ENCODE measurements around the gene TRIP12.
A peak's percentile ranks its signal among the peaks of the same experiment; 100 is the strongest.

DNA sequence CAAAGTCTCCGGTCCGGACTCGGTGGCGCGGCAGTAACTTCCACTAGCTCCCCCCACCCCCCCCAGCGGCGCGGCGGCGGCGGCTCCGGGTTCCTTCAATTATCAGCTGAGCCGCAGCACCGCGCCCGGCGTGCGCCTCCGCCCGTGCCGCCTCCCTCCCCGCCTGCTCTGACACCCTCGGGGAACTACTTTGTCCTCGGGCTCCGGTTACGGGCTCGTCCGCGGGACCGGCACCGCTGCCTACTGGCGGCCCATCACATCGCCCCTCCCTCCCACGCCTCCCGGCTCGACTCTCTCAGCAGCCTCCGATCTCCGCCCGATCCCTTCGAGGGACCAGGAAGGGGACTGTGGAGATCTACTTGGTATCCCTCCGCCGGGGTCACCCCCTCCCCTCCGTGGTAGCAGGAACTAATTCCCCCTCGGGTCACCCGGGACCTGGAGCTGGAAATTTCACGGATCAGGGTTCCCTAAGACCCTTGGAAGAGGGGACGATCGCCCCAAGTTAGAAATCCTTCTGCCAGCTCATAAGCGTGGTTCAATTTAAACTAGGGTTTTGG lies at the start of gene TRIP12:
- TF ChIP-seq POLR2A (IDR thresholded peaks at IDR 0.05; ENCODE audit: low read length) (peak; percentile 56), GATA1 (IDR thresholded peaks at IDR 0.05; ENCODE audit: low read depth, low read length) (no peak)
